HepG2 (cell line): ENCODE results near the gene ST7L. TPM values are rescaled to one million over a fixed set of nuclear protein-coding genes. Genes with fewer than 3 reads are reported as not detected.

Experiments used
- ATAC-seq: fragments of 200-7000 bp; cut with Tn5 transposase; 3 replicates; pipeline ENCODE4 v1.9.1; 2020; ENCODE audit warnings: mild to moderate bottlenecking, moderate library complexity
- BruUV-seq: library from RNA; stranded (reverse); fragments of 400-500 nt; replicated peaks from 2 replicates; lab custom pipeline; 2021; lab: Mats Ljungman, UMichigan
- CTCF ChIA-PET: fragments of 300-600 bp; formaldehyde crosslinking; extraction: SDS; loops from one replicate; lab custom pipeline; 2021; ENCODE audit warnings: low total read pairs, inconsistent platforms, low intra/inter-chr PET ratio; lab: Yijun Ruan, JAX
- POLR2A ChIA-PET: fragments of 350-600 bp; sonication (Branson Sonifier 250); formaldehyde crosslinking; loops from one replicate; lab custom pipeline; 2020; ENCODE audit warnings: antibody characterized with exemption, inconsistent platforms; lab: Yijun Ruan, JAX
- DNase-seq: peaks from one replicate; pipeline ENCODE4 v3.0.0-alpha.2; 2015; ENCODE audit warnings: low spot score
- FAIRE-seq: peaks from 3 replicates; lab custom pipeline; 2011; peaks lifted over from hg19 to GRCh38; lab: Jason Lieb, UNC
- H2AFZ ChIP-seq: one replicate; pipeline ENCODE4 v1.6.1; 2011; ENCODE audit warnings: low read length, inconsistent platforms
- H3K27ac ChIP-seq: fragments of 300-600 bp; 3 replicates; pipeline ENCODE4 v1.8.0; 2011; ENCODE audit warnings: mixed run types, mild to moderate bottlenecking, mixed read lengths, low read length, inconsistent platforms; ENCODE audit not compliant: insufficient read depth; ENCODE audit errors: extremely low read length
- H3K27me3 ChIP-seq, 2 experiments: fragments of 200-600 bp in 1 of 2; 2 replicates in 1 of 2; 3 replicates in 1 of 2; pipeline versions ENCODE4 v1.6.0 to v1.8.0; 2011; ENCODE audit warnings: low read length in 2 of 2, mild to moderate bottlenecking in 2 of 2, moderate library complexity in 2 of 2, inconsistent platforms in 1 of 2; ENCODE audit not compliant: insufficient read depth in 2 of 2, control insufficient read depth in 1 of 2
- H3K36me3 ChIP-seq, 2 experiments: fragments of 200-600 bp in 1 of 2; replicated peaks in 1 of 2; 2 replicates in 1 of 2; 3 replicates in 1 of 2; pipeline versions ENCODE4 v1.5.1 to v1.8.0; 2011; ENCODE audit warnings: low read length in 2 of 2, inconsistent platforms in 1 of 2; ENCODE audit not compliant: insufficient read depth in 2 of 2, control insufficient read depth in 1 of 2
- H3K4me1 ChIP-seq: 2 replicates; pipeline ENCODE4 v1.5.1; 2012; ENCODE audit warnings: low read length, inconsistent platforms; ENCODE audit not compliant: insufficient read depth
- H3K4me2 ChIP-seq: 2 replicates; pipeline ENCODE4 v1.6.0; 2011; ENCODE audit warnings: low read depth, low read length, inconsistent platforms
- H3K4me3 ChIP-seq, 3 experiments: fragments of 200-600 bp in 1 of 3; sonication (generic), shearing (Covaris generic) in 1 of 3; replicated peaks in 1 of 3; 2 replicates each; pipeline ENCODE4 v1.5.1; 2011 to 2016; ENCODE audit warnings: low read length in 3 of 3, inconsistent platforms in 2 of 3, low read depth in 2 of 3, mild to moderate bottlenecking in 2 of 3, control low read depth in 1 of 3, mixed read lengths in 1 of 3; ENCODE audit not compliant: insufficient read depth in 1 of 3
- H3K79me2 ChIP-seq: one replicate; pipeline ENCODE4 v1.6.1; 2011; ENCODE audit warnings: low read length, inconsistent platforms; ENCODE audit not compliant: insufficient read depth
- H3K9ac ChIP-seq: 2 replicates; pipeline ENCODE4 v1.6.0; 2011; ENCODE audit warnings: mild to moderate bottlenecking, low read depth, low read length, inconsistent platforms; ENCODE audit not compliant: insufficient read depth
- H3K9me3 ChIP-seq: 2 replicates; pipeline ENCODE4 v1.5.1; 2012; ENCODE audit warnings: mild to moderate bottlenecking, low read length
- H4K20me1 ChIP-seq: 2 replicates; pipeline ENCODE4 v1.6.0; 2011; ENCODE audit warnings: inconsistent platforms, mild to moderate bottlenecking, low read length, moderate library complexity; ENCODE audit not compliant: insufficient read depth
- CAMTA2 ChIP-seq: sonication (generic); formaldehyde crosslinking; IDR thresholded peaks from 2 replicates; pipeline ENCODE4 v1.4.0; 2020; ENCODE audit warnings: mild to moderate bottlenecking, missing genetic modification reagents, borderline replicate concordance
- CBX1 ChIP-seq: IDR thresholded peaks from one replicate; pipeline ENCODE4 v1.6.1; 2016; ENCODE audit warnings: antibody characterized with exemption, low read depth
- EED ChIP-seq: sonication (generic); formaldehyde crosslinking; IDR thresholded peaks from 2 replicates; pipeline ENCODE4 v1.5.0; 2020; ENCODE audit warnings: mild to moderate bottlenecking, missing genetic modification reagents
- EZH2 ChIP-seq: conservative IDR thresholded peaks from 2 replicates; pipeline ENCODE4 v1.6.1; 2012; ENCODE audit warnings: mild to moderate bottlenecking, low read depth, low read length, moderate library complexity
- KAT8 ChIP-seq: IDR thresholded peaks from 2 replicates; pipeline ENCODE4 v1.6.1; 2016; ENCODE audit warnings: missing genetic modification reagents, missing compliant biosample characterization
- NCOA1 ChIP-seq: sonication (generic); formaldehyde crosslinking; IDR thresholded peaks from 2 replicates; pipeline ENCODE4 v1.9.0; 2021; ENCODE audit warnings: missing genetic modification reagents
- PHB2 ChIP-seq: fragments of 450-650 bp; IDR thresholded peaks from 2 replicates; pipeline ENCODE4 v1.6.1; 2018; ENCODE audit not compliant: partially characterized antibody
- SRSF1 ChIP-seq: fragments of 200-400 bp; formaldehyde crosslinking; optimal IDR thresholded peaks from 2 replicates; pipeline ENCODE3; 2017; ENCODE audit warnings: mild to moderate bottlenecking, low read depth, low read length, moderate library complexity
- TEAD2 ChIP-seq: sonication (generic); formaldehyde crosslinking; IDR thresholded peaks from 2 replicates; pipeline ENCODE4 v1.9.0; 2021; ENCODE audit warnings: missing genetic modification reagents
- ZNF205 ChIP-seq: IDR thresholded peaks from 2 replicates; pipeline ENCODE4 v1.6.1; 2018; ENCODE audit warnings: missing biosample characterization, missing genetic modification reagents
- ZNF326 ChIP-seq: sonication (generic); formaldehyde crosslinking; IDR thresholded peaks from 2 replicates; pipeline ENCODE4 v1.4.0; 2020; ENCODE audit warnings: missing genetic modification reagents, borderline replicate concordance
- ZNF496 ChIP-seq: sonication (generic); formaldehyde crosslinking; IDR thresholded peaks from 2 replicates; pipeline ENCODE4 v1.8.1; 2023; ENCODE audit warnings: mild to moderate bottlenecking, moderate library complexity, missing genetic modification reagents; ENCODE audit not compliant: insufficient replicate concordance
- WGBS: methylation state at CpG from one replicate; pipeline ENCODE4 v1.1.6; 2017; ENCODE audit warnings: low lambda C conversion rate; 5-methylcytosine and 5-hydroxymethylcytosine counted together
- in situ Hi-C: cut with HindIII; loops from 2 replicates; pipeline ENCODE4 v1.10.0; 2017; ENCODE audit warnings: low pct_unique_long_range_greater_than_20kb; ENCODE audit not compliant: extremely low pct_ligation_motif_present
- intact Hi-C: fragments of 100-400 bp; cut with micrococcal nuclease; formaldehyde crosslinking; loops from one replicate; pipeline ENCODE4 v1.10.0; 2022; ENCODE audit not compliant: unreplicated experiment
- polyA plus RNA-seq, 8 experiments: library from polyadenylated mRNA; depleted of rRNA in 3 of 8; stranded (reverse) in 7 of 8; unstranded in 1 of 8; fragments of >200 nt; fragmentation: Illumina TruSeq in 4 of 8; extraction: Trizol in 4 of 8; gene quantifications; 2 replicates each; pipeline versions ENCODE4 v1.2.1 to v1.2.3, GENCODE V29; 2011 to 2016; ENCODE audit warnings: low read depth in 4 of 8, missing spikeins in 1 of 8, mixed read lengths in 1 of 8; ENCODE audit not compliant: insufficient read depth in 1 of 8
- total RNA-seq, 5 experiments: library from RNA; depleted of rRNA; stranded (reverse); fragments of >200 nt; fragmentation: Illumina TruSeq; extraction: Trizol; gene quantifications; 2 replicates each; pipeline ENCODE4 v1.2.3, GENCODE V29; 2016; ENCODE audit warnings: low read depth in 1 of 5
- TF ChIP-seq, protein P1 (sequence below), 2 experiments: sonication (generic) in 1 of 2; formaldehyde crosslinking in 1 of 2; IDR thresholded peaks; 2 replicates each; pipeline versions ENCODE4 v1.6.1 to v1.9.0; 2014 to 2022; ENCODE audit warnings: antibody characterized with exemption in 1 of 2, borderline replicate concordance in 1 of 2, inconsistent platforms in 1 of 2, low read depth in 1 of 2, missing genetic modification reagents in 1 of 2
- TF ChIP-seq, protein P2 (sequence below): IDR thresholded peaks from 2 replicates; pipeline ENCODE4 v1.6.1; 2016; ENCODE audit warnings: low read depth, control low read depth
- TF ChIP-seq, protein P3 (sequence below): sonication (generic); formaldehyde crosslinking; IDR thresholded peaks from 2 replicates; pipeline ENCODE4 v1.8.1; 2022; ENCODE audit warnings: low read depth, mild to moderate bottlenecking, missing genetic modification reagents

Gene ST7L
- total and polyA plus RNA-seq, 2 of the 13 experiments (the other 11 are each of a cell fraction or from before 2014, with no cell fraction given) = 8.6 to 19.9 TPM

DNA sequence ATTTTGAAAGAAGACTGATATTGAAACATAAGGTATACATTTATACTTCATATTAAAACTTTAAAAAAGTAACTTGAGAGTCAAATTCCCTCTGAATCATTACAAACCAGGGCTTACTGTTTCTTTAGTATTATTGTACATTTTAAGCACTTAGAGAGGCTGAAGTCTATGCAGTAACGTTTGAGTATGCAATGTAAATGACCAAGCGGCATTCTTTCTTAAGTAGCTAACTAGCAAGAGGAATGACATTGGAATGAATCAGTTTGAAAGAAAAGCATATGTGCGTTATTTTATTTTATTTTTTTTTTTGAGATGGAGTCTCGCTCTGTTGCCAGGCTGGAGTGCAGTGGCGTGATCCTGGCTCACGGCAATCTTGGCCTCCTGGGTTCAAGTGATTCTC, 85.9 kb downstream of the ST7L start (continued):
- TF ChIP-seq, protein P1, sequence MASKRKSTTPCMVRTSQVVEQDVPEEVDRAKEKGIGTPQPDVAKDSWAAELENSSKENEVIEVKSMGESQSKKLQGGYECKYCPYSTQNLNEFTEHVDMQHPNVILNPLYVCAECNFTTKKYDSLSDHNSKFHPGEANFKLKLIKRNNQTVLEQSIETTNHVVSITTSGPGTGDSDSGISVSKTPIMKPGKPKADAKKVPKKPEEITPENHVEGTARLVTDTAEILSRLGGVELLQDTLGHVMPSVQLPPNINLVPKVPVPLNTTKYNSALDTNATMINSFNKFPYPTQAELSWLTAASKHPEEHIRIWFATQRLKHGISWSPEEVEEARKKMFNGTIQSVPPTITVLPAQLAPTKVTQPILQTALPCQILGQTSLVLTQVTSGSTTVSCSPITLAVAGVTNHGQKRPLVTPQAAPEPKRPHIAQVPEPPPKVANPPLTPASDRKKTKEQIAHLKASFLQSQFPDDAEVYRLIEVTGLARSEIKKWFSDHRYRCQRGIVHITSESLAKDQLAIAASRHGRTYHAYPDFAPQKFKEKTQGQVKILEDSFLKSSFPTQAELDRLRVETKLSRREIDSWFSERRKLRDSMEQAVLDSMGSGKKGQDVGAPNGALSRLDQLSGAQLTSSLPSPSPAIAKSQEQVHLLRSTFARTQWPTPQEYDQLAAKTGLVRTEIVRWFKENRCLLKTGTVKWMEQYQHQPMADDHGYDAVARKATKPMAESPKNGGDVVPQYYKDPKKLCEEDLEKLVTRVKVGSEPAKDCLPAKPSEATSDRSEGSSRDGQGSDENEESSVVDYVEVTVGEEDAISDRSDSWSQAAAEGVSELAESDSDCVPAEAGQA (IDR thresholded peaks at IDR 0.05; ENCODE audit: low read depth) = no peak
- TF ChIP-seq, protein P1 (CRISPR knock-in tag; IDR thresholded peaks at IDR 0.05; ENCODE audit: borderline replicate concordance) = no peak
- TF ChIP-seq ZNF496 = no peak
- TF ChIP-seq NCOA1 (CRISPR knock-in tag) = no peak
- TF ChIP-seq EZH2 = no peak
- no peak for TF ChIP-seq EED (CRISPR knock-in tag)

DNA sequence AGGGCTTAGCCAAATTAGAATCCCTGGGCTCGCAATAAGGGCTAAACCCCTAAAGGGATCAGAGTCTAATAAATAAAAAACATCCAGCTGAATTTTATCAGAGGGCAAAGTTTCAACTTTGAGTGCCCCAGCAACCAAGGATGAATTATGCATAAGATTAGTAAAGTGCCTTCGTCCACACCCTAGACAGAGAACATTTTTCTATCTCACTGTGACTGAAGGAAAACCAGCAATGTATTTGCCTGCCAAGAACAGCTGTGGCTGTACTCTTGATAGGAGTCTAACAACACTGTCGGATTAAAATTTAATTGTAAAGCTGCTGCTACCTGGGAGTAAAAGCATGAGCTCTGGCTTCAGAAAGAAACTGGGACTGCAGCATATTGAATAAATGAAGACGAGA, 86.9 kb downstream of the ST7L start:
- Histone ChIP-seq H3K9ac (no peak overlapping the region), H3K4me2 (no peak overlapping the region), H3K9me3 (no peaks in the 10 kb centered on the region), H3K79me2 (no peaks in the 10 kb centered on the region), H2AFZ (no peak overlapping the region), H3K27ac (no peak overlapping the region), H3K36me3 (no peaks in the 10 kb centered on the region; a peak in 2 of 5 replicates), H4K20me1 (no peaks in the 10 kb centered on the region), H3K4me1 (no peaks in the 10 kb centered on the region), H3K27me3 (no peaks in the 10 kb centered on the region), H3K4me3 (no peak overlapping the region)
- FAIRE-seq (no peak), ATAC-seq (no peak), DNase-seq (no peak)
- ChIA-PET CTCF (no interaction called here), POLR2A (no interaction called here)
- in situ Hi-C loops (no loop called here), intact Hi-C loops (no loop called here)
- no TSS peak for BruUV-seq
- 95% methylated on average over 4 of the region's 4 CpGs for WGBS
- TF ChIP-seq SRSF1 (no peak), CBX1 (no peak), CAMTA2 (CRISPR knock-in tag) (no peak), KAT8 (CRISPR knock-in tag) (no peak), PHB2 (no peak), ZNF205 (CRISPR knock-in tag) (no peak), TEAD2 (no peak), ZNF326 (CRISPR knock-in tag) (no peak)
- TF ChIP-seq, protein P2, sequence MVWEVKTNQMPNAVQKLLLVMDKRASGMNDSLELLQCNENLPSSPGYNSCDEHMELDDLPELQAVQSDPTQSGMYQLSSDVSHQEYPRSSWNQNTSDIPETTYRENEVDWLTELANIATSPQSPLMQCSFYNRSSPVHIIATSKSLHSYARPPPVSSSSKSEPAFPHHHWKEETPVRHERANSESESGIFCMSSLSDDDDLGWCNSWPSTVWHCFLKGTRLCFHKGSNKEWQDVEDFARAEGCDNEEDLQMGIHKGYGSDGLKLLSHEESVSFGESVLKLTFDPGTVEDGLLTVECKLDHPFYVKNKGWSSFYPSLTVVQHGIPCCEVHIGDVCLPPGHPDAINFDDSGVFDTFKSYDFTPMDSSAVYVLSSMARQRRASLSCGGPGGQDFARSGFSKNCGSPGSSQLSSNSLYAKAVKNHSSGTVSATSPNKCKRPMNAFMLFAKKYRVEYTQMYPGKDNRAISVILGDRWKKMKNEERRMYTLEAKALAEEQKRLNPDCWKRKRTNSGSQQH = no peak
- TF ChIP-seq, protein P3, sequence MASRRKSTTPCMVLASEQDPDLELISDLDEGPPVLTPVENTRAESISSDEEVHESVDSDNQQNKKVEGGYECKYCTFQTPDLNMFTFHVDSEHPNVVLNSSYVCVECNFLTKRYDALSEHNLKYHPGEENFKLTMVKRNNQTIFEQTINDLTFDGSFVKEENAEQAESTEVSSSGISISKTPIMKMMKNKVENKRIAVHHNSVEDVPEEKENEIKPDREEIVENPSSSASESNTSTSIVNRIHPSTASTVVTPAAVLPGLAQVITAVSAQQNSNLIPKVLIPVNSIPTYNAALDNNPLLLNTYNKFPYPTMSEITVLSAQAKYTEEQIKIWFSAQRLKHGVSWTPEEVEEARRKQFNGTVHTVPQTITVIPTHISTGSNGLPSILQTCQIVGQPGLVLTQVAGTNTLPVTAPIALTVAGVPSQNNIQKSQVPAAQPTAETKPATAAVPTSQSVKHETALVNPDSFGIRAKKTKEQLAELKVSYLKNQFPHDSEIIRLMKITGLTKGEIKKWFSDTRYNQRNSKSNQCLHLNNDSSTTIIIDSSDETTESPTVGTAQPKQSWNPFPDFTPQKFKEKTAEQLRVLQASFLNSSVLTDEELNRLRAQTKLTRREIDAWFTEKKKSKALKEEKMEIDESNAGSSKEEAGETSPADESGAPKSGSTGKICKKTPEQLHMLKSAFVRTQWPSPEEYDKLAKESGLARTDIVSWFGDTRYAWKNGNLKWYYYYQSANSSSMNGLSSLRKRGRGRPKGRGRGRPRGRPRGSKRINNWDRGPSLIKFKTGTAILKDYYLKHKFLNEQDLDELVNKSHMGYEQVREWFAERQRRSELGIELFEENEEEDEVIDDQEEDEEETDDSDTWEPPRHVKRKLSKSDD (CRISPR knock-in tag) = no peak
